Parathyroid adenoma (tissue), 2 donors: Measurements from ENCODE around the gene DLG2.

Source experiments
- H2AFZ ChIP-seq: fragments of 300-600 bp; sonication (generic); one replicate; pipeline ENCODE4 v1.7.0; 2017; ENCODE audit warnings: antibody characterized with exemption, mild to moderate bottlenecking
- H3K27ac ChIP-seq: fragments of 300-600 bp; sonication (generic); one replicate; pipeline ENCODE4 v1.7.0; 2017
- H3K27me3 ChIP-seq: fragments of 300-600 bp; sonication (generic); one replicate; pipeline ENCODE4 v1.7.0; 2017; ENCODE audit warnings: low read length; ENCODE audit not compliant: control insufficient read depth, insufficient read depth
- H3K36me3 ChIP-seq: fragments of 300-600 bp; sonication (generic); one replicate; pipeline ENCODE4 v1.7.0; 2017; ENCODE audit warnings: low read length; ENCODE audit not compliant: control insufficient read depth, insufficient read depth
- H3K4me1 ChIP-seq: fragments of 300-600 bp; sonication (generic); one replicate; pipeline ENCODE4 v1.7.0; 2017; ENCODE audit warnings: control low read depth
- H3K4me2 ChIP-seq: fragments of 300-600 bp; sonication (generic); one replicate; pipeline ENCODE4 v1.7.0; 2017; ENCODE audit warnings: low read length
- H3K4me3 ChIP-seq: fragments of 300-600 bp; sonication (generic); one replicate; pipeline ENCODE4 v1.7.0; 2017; ENCODE audit warnings: low read depth, low read length
- H3K79me2 ChIP-seq: fragments of 300-600 bp; sonication (generic); one replicate; pipeline ENCODE4 v1.7.0; 2017; ENCODE audit warnings: control low read depth
- H3K9ac ChIP-seq: fragments of 300-600 bp; sonication (generic); one replicate; pipeline ENCODE4 v1.7.0; 2017; ENCODE audit warnings: mild to moderate bottlenecking
- H3K9me3 ChIP-seq: fragments of 300-600 bp; sonication (generic); one replicate; pipeline ENCODE4 v1.7.0; 2017; ENCODE audit warnings: low read length; ENCODE audit not compliant: control insufficient read depth
- CTCF ChIP-seq: fragments of 300-600 bp; sonication (generic); IDR thresholded peaks from one replicate; pipeline ENCODE4 v1.7.0; 2017; ENCODE audit warnings: antibody characterized with exemption, mild to moderate bottlenecking
- donor health status: primary hyperparathyroidism.

The DLG2 gene

DNA sequence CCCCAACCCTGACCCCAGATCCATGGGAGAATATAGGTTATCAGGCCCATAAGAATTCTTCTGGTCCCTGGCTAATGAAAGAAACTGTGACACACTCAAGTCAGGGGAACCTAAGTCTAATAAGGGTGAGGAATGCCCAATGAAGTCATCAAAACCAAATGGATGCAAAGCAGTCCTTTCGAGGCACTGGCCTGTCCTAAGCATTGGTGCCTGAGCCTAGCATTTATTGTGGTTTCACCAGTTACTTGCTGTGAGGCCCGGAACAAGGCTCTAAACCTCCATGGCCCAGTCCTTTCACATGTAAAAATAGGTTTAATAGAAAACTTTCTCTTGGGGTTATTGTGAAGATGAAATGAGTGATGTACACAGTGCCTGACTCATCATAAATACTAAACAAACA, 712.6 kb downstream of the DLG2 start:
- Histone ChIP-seq H3K4me3 (no peak overlapping the region), H3K27ac (no peak overlapping the region)

DNA sequence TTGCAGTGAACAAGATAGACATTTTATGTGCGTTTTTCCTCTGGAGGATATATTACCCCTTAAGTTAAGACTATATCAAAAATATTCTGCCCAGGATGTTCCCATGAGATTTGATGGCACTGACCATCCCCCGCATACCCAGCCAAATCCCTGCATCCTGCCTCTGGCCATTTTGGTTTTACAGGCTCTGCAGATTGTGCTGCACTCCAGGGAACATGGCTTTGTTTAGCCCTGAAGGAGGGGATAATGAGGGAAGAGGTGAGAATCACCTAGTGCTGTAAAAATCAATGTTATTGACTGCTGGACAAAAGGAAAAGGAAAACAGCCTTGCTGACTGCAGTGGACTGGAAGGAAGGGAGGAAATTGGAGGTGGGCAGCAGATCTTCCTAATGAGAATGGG, 717.4 kb downstream of the DLG2 start:
- Histone ChIP-seq H3K79me2 (no peaks in the 10 kb centered on the region), H3K27me3 (no peaks in the 10 kb centered on the region), H3K9me3 (no peaks in the 10 kb centered on the region), H3K4me3 (no peak overlapping the region), H3K36me3 (no peaks in the 10 kb centered on the region), H2AFZ (no peak overlapping the region), H3K9ac (no peak overlapping the region), H3K4me2 (no peak overlapping the region), H3K27ac (no peak overlapping the region), H3K4me1 (no peaks in the 10 kb centered on the region)
- TF ChIP-seq CTCF = no peak

More for the DNA sequence above, 712.6 kb downstream of the DLG2 start:
- Histone ChIP-seq H3K9me3 (no peaks in the 10 kb centered on the region), H3K4me2 (no peak overlapping the region), H3K27me3 (no peaks in the 10 kb centered on the region), H3K79me2 (no peaks in the 10 kb centered on the region), H3K4me1 (no peaks in the 10 kb centered on the region), H2AFZ (no peak overlapping the region), H3K36me3 (no peaks in the 10 kb centered on the region), H3K9ac (no peak overlapping the region)
- no peak for TF ChIP-seq CTCF

GRCh38 chr11:84906995-84907394, 720.1 kb downstream of the DLG2 start:
- no peaks in the 10 kb centered on the region for H3K79me2 ChIP-seq
- H3K36me3 ChIP-seq = no peaks in the 10 kb centered on the region
- no peak overlapping the region for H3K4me2 ChIP-seq
- TF ChIP-seq CTCF = no peak
- H3K27me3 ChIP-seq = no peaks in the 10 kb centered on the region
- H3K4me3 ChIP-seq = no peak overlapping the region
- H3K9ac ChIP-seq = no peak overlapping the region
- H2AFZ ChIP-seq = no peak overlapping the region
- H3K9me3 ChIP-seq = no peaks in the 10 kb centered on the region
- no peaks in the 10 kb centered on the region for H3K4me1 ChIP-seq
- no peak overlapping the region for H3K27ac ChIP-seq

- no peak for TF ChIP-seq CTCF
- Histone ChIP-seq H3K4me2 (no peak overlapping the region), H3K4me1 (no peaks in the 10 kb centered on the region), H3K36me3 (no peaks in the 10 kb centered on the region), H3K9ac (no peak overlapping the region), H3K4me3 (no peak overlapping the region), H3K9me3 (no peaks in the 10 kb centered on the region), H3K79me2 (no peaks in the 10 kb centered on the region), H3K27me3 (no peaks in the 10 kb centered on the region), H2AFZ (no peak overlapping the region), H3K27ac (no peak overlapping the region)
Observed at GRCh38 chr11:84905411-84905810, 721.7 kb downstream of the DLG2 start.

DNA sequence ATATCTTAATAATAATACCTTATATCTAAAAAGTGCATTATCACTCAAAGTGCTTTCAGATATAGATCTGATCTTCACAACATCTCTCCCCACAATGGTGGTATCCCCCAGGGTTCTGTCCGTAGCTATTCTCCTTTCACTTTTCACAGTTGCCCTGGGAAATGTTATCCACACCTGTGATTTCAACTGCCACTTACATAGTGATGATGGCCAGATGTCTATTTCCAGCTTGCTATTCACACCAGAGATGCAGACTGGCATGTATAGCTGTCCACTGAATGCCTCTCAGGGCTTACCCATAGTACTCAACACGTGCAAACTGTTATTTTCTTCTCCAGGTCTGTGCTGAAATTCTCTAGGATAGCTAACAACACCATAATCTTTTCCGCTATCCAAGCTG, 724.7 kb downstream of the DLG2 start:
- H3K27me3 ChIP-seq = no peaks in the 10 kb centered on the region
- no peaks in the 10 kb centered on the region for H3K9me3 ChIP-seq
- no peak overlapping the region for H3K4me3 ChIP-seq
- H3K4me1 ChIP-seq = no peaks in the 10 kb centered on the region
- no peak for TF ChIP-seq CTCF
- H2AFZ ChIP-seq = no peak overlapping the region
- no peak overlapping the region for H3K9ac ChIP-seq
- H3K27ac ChIP-seq = no peak overlapping the region
- H3K36me3 ChIP-seq = no peaks in the 10 kb centered on the region
- no peak overlapping the region for H3K4me2 ChIP-seq
- H3K79me2 ChIP-seq = no peaks in the 10 kb centered on the region
